ENCODE measurements around the gene ZFYVE28.

DNA sequence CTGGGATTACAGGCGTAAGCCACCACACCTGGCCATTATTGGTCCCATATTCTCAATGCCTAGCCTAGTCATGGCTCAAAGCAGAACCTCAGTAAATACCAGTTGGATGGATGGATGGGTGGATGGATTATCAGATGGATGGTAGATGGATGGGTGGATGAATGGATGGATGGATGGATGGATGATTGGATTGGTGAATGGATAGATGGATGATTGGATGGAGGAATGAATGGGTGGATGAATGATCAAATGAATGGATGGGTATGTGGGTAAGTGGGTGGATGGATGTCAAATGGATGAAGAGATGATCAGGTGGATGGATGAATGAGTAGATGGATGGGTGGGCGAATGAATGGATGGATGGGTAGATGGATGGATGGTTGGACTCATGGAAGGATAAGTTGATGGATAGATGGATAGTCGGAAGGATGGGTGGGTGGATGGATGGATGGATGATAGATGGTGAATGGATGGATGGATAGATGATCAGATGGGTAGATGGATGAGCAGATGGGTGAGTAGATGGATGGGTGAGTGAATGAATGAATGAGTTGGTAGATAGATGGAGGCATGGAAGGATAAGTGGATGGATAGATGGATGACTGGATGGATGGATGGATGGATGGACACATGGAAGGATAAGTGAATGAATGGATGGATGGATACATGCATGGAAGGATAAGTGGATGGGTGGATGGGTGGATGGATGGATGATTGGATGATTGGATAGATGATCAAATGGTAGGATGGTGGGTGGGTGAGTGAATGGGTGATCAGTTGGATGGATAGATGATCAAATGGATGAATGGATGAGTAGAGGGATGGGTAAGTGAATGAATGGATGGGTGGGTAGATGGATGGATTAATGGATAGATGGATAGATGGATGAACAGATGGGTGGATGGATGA lies 28.5 kb upstream of the ZFYVE28 start:
- TF ChIP-seq, protein P1, sequence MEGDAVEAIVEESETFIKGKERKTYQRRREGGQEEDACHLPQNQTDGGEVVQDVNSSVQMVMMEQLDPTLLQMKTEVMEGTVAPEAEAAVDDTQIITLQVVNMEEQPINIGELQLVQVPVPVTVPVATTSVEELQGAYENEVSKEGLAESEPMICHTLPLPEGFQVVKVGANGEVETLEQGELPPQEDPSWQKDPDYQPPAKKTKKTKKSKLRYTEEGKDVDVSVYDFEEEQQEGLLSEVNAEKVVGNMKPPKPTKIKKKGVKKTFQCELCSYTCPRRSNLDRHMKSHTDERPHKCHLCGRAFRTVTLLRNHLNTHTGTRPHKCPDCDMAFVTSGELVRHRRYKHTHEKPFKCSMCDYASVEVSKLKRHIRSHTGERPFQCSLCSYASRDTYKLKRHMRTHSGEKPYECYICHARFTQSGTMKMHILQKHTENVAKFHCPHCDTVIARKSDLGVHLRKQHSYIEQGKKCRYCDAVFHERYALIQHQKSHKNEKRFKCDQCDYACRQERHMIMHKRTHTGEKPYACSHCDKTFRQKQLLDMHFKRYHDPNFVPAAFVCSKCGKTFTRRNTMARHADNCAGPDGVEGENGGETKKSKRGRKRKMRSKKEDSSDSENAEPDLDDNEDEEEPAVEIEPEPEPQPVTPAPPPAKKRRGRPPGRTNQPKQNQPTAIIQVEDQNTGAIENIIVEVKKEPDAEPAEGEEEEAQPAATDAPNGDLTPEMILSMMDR (IDR thresholded peaks at IDR 0.05) = no peak
- no peak for TF ChIP-seq POLR2A (IDR thresholded peaks at IDR 0.05)

All from adrenal gland (tissue), 5 donors.